GM13976 (cell line): ENCODE results near the gene TRMU.

Experiments used
- DNase-seq: peaks from one replicate; pipeline ENCODE4 v3.0.0; 2012; ENCODE audit warnings: low spot score
- in situ Hi-C: fragments of 300-500 bp; cut with MboI; formaldehyde crosslinking; loops from one replicate; pipeline ENCODE4 v1.12.0; 2022; ENCODE audit warnings: low sequenced_read_pairs, mixed read lengths, inconsistent platforms; ENCODE audit not compliant: unreplicated experiment
- TF ChIP-seq, protein P1 (sequence below): IDR thresholded peaks from 2 replicates; pipeline ENCODE4 v1.5.1; 2012; ENCODE audit warnings: borderline replicate concordance, mild to moderate bottlenecking; ENCODE audit not compliant: insufficient read depth; ENCODE audit errors: extremely low read depth, missing control alignments, control extremely low read depth

TRMU gene

DNA sequence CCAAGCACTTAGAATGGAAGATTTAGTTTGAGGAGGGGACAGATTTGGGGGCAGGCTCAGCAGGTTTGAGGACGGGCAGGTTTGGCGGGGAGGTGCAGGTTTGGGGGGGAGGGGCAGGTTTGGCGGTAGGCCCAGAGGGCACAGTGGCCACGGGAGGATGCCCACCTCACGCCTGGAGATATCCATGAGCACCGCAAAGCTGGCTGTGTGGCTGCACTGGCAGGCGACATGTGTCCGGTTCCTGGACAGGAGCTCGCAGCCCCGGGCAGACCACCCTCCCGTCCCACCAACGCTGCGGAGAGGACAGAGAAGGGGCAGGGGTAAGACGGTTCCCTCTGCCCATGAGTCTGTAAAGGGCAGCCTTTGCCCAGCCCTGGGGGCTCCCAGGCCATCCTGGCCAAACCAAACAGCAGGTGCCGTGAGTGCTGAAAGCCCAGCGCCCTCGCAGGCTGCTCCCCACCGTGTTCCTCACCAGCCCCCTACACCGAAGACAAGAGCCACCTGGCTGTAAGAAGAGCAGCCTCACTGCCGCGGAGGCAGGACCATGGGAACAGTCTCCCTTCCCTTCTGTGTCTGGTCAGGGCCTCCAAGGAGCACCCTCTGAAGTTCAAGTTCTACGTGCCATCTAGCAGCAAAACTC, 43.0 kb downstream of the TRMU start:
- in situ Hi-C loops, result no loop called here
- TF ChIP-seq, protein P1, sequence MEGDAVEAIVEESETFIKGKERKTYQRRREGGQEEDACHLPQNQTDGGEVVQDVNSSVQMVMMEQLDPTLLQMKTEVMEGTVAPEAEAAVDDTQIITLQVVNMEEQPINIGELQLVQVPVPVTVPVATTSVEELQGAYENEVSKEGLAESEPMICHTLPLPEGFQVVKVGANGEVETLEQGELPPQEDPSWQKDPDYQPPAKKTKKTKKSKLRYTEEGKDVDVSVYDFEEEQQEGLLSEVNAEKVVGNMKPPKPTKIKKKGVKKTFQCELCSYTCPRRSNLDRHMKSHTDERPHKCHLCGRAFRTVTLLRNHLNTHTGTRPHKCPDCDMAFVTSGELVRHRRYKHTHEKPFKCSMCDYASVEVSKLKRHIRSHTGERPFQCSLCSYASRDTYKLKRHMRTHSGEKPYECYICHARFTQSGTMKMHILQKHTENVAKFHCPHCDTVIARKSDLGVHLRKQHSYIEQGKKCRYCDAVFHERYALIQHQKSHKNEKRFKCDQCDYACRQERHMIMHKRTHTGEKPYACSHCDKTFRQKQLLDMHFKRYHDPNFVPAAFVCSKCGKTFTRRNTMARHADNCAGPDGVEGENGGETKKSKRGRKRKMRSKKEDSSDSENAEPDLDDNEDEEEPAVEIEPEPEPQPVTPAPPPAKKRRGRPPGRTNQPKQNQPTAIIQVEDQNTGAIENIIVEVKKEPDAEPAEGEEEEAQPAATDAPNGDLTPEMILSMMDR, result no peak
- DNase-seq, result no peak

DNA sequence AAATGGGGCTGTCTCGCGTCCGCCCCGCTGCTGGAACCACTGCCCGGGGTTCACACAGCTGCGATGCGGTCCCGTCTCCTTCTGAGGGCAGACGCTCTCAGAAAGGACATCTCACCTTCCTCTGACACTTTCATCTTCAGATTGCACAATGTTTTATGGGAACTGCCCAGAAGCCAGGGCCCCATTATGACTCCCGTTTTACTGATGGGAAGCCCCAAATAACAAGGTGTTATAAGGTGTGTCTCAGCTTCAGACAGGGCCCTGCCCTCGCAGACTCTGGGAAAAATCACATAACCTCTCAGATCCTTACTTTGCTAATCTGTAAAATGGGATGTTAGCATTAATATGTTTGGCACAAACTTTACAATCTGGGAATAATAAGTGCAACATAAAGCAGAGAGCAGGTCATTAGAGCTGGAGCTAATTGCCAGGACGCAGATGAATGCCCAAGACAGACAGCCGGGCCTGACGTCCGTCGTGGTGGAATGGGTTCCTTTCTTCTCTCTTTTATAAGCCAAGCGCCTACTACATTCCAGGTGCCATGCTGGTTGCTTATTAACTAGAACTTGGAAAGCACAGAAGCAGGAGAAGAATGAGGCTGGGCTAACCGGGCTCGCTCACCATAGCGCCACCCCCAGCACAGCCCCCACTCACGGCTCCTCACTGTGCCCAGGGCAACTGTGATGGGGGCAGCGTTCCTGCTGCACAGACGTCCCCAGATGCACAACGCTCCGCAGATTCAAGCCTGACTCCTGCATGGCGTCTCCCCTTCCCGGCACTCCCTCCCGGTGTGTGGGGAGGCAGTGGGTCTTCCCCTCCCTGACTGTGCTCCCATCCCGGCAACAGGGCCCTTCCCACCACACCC, 43.8 kb downstream of the TRMU start:
- TF ChIP-seq, protein P1, result no peak
- in situ Hi-C loops, result no loop called here

DNA sequence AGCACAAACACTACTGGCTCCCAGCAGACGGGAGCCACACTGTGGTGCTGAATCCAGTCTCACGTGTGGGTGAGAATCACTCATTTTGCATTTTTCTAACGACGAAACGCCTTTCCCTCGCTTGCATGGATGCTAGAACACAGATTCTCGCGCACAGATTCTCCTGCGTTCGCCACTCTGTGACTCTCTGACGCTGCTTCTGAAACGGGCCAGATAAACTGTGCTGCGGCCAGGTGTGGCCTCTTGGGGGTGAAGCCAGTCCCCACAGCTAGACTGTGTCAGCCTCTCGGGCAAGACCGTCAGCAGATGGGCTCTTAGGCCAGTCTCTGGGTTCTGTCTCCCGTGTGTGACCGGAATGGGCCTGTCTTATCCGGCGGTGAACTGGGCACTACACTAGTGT, 44.6 kb downstream of the TRMU start:
- DNase-seq, result no peak
- in situ Hi-C loops, result no loop called here
- TF ChIP-seq, protein P1, result no peak

More for the DNA sequence above, 43.8 kb downstream of the TRMU start:
- DNase-seq, result no peak

DNA sequence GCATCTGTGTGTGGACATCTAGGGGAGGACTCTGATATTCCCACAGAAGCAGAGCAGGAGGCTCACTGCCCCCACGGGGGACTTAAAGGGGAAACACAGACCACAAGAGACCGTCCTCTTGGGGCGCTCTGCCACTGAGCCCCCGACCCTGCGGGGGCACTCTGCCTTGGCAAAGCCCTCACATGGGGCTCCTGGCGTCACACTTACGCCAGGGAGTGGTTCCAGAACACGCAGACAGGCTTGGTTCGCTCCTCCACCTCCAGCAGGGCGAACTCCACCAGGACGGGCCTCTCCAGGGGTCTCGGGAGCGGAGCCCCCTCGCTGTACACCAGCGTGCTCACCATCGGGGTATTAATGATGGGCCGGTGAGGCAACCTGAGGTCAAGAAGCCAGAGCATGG, 45.1 kb downstream of the TRMU start:
- in situ Hi-C loops, result no loop called here
- TF ChIP-seq, protein P1, result no peak
- no peak for DNase-seq

DNA sequence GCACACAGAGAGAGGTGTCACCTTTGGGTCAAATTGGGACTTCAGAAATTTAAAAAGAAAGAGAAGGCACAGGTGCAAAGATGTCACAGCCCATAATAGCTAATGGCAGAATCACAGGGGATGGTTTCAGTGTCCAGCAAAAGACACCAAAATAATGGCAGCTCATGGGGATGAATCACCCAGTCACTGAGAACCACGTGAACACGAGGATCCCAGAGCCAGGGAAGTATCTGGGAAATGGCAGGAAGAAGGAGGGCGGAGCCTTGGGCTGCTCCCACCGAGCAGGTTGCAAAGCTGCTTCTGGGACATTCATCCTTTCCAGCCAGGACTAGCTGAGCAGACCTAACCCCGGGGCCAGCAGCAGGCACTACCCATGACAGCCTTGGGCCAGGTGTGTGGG, 45.6 kb downstream of the TRMU start:
- TF ChIP-seq, protein P1, result no peak
- in situ Hi-C loops, result no loop called here
- DNase-seq, result no peak

DNA sequence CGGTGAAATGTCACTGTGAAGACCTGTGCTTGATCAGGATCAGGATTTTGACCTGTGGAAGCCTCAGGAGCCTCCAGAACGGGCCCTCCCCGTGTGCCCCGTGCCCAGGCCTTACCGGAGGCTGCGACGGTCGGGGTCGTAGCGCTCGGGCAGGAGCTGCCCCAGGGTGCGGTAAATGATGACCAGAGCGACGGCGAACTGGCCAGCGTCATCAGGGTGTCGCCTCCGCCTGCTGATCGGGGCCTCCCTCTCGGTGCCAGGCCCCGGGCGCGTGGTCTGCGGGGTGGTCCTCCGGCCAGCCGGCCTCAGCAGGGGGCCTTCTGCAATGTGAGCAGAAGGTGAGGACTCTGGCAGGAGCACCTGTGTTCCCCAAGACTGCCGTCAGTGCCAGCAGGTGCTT, 46.2 kb downstream of the TRMU start:
- in situ Hi-C loops, result no loop called here
- TF ChIP-seq, protein P1, result no peak
- DNase-seq, result no peak
